H1 (cell line): Measurements from ENCODE around the gene RPS28. TPM values are rescaled to one million over a fixed set of nuclear protein-coding genes. Genes with fewer than 3 reads are reported as not detected.

Source experiments
- GABPA ChIP-seq: IDR thresholded peaks from 2 replicates; pipeline ENCODE4 v1.6.1; 2011; ENCODE audit warnings: mild to moderate bottlenecking, low read length, moderate library complexity, borderline replicate concordance; ENCODE audit not compliant: insufficient read depth
- JUN ChIP-seq: IDR thresholded peaks from 2 replicates; pipeline ENCODE4 v1.6.1; 2011; ENCODE audit warnings: low read depth, mild to moderate bottlenecking, improper control_type of control experiment, low read length
- polyA plus RNA-seq, 7 experiments: library from polyadenylated mRNA; depleted of rRNA in 3 of 7; stranded (reverse) in 5 of 7; unstranded in 2 of 7; fragments of >200 nt in 5 of 7; fragments of 200-250 nt in 2 of 7; gene quantifications; 1 replicate in 5 of 7; 2 replicates in 1 of 7; 4 replicates in 1 of 7; pipeline versions ENCODE4 v1.2.1 to v1.2.3, GENCODE V29; 2011 to 2013; ENCODE audit warnings: missing spikeins in 2 of 7, mixed read lengths in 2 of 7
- total RNA-seq: library from RNA; stranded (reverse); fragmentation: NEBNext Ultra II Directional; extraction: Animal tissue kit (Norgen Biotek cat#: 25700); gene quantifications from 2 replicates; pipeline ENCODE4 v1.2.1, GENCODE V29; 2021

The RPS28 gene
- total and polyA plus RNA-seq, 2 of the 8 experiments (the other 6 are each of a cell fraction or from before 2014, with no cell fraction given), result 1,241 to 1,699 TPM

- no peak for TF ChIP-seq GABPA
- no peak for TF ChIP-seq JUN
- TF ChIP-seq, all 59 proteins: peak for 0
Measured at GRCh38 chr19:8342316-8342683, 21.0 kb downstream of the RPS28 start (continued).
